Spleen (tissue), 11 donors: ENCODE measurements around the gene ITGAE. TPM values are rescaled to one million over a fixed set of nuclear protein-coding genes. Genes with fewer than 3 reads are reported as not detected.

Experiments
- DNase-seq: peaks from one replicate; pipeline ENCODE4 v3.0.0-alpha.2; 2020
- H3K27ac ChIP-seq, 8 donors: fragments of 200-600 bp; sonication (generic) in 7 of 8; 1 replicate in 4 of 8; 2 replicates in 4 of 8; pipeline versions ENCODE4 v1.5.0 to v1.8.0; 2016 to 2021; ENCODE audit warnings: inconsistent platforms in 4 of 8, mild to moderate bottlenecking in 4 of 8, moderate library complexity in 1 of 8
- H3K27me3 ChIP-seq, 7 donors: fragments of 200-600 bp; sonication (generic) in 6 of 7; replicated peaks in 1 of 7; 1 replicate in 4 of 7; 2 replicates in 3 of 7; pipeline versions ENCODE4 v1.5.0 to v1.8.0; 2016 to 2021; ENCODE audit warnings: inconsistent platforms in 3 of 7, mild to moderate bottlenecking in 1 of 7
- H3K36me3 ChIP-seq, 6 donors: fragments of 200-600 bp; sonication (generic) in 5 of 6; 1 replicate in 4 of 6; 2 replicates in 2 of 6; pipeline versions ENCODE4 v1.5.0 to v1.8.0; 2016 to 2021; ENCODE audit warnings: inconsistent platforms in 2 of 6
- H3K4me1 ChIP-seq, 6 donors: fragments of 200-600 bp; sonication (generic) in 5 of 6; 1 replicate in 3 of 6; 2 replicates in 3 of 6; pipeline versions ENCODE4 v1.5.0 to v1.8.0; 2016 to 2021; ENCODE audit warnings: inconsistent platforms in 3 of 6
- H3K4me3 ChIP-seq, 8 donors: fragments of 200-600 bp; sonication (generic) in 7 of 8; 1 replicate in 4 of 8; 2 replicates in 4 of 8; pipeline versions ENCODE4 v1.5.0 to v1.8.0; 2016 to 2021; ENCODE audit warnings: inconsistent platforms in 4 of 8, mild to moderate bottlenecking in 4 of 8, moderate library complexity in 2 of 8
- H3K9me3 ChIP-seq, 8 donors: fragments of 200-600 bp; sonication (generic) in 7 of 8; 1 replicate in 4 of 8; 2 replicates in 4 of 8; pipeline versions ENCODE4 v1.5.0 to v1.8.0; 2016 to 2021; ENCODE audit warnings: inconsistent platforms in 4 of 8
- CTCF ChIP-seq, 11 experiments: fragments of 200-600 bp in 7 of 11; fragments of 450-650 bp in 4 of 11; sonication (generic) in 4 of 11; IDR thresholded peaks in 8 of 11; conservative IDR thresholded peaks in 3 of 11; 1 replicate in 7 of 11; 2 replicates in 4 of 11; pipeline versions ENCODE4 v1.4.0 to v1.8.0; 2016 to 2021; ENCODE audit warnings: antibody characterized with exemption in 11 of 11, inconsistent platforms in 4 of 11, mild to moderate bottlenecking in 1 of 11
- POLR2A ChIP-seq, 3 donors: fragments of 450-650 bp; IDR thresholded peaks; one replicate each; pipeline ENCODE4 v1.5.1; 2017; ENCODE audit warnings: antibody characterized with exemption in 3 of 3, mild to moderate bottlenecking in 1 of 3
- POLR2AphosphoS5 ChIP-seq, 3 donors: sonication (generic); formaldehyde crosslinking; IDR thresholded peaks; one replicate each; pipeline ENCODE4 v1.5.1; 2017; ENCODE audit warnings: antibody characterized with exemption in 3 of 3
- WGBS, 5 donors: extraction: QIAGEN DNeasy Blood & Tissue Kit in 3 of 5; methylation state at CpG; one replicate each; pipeline versions ENCODE4 v1.1.5 to v1.1.7; 2013 to 2018; 5-methylcytosine and 5-hydroxymethylcytosine counted together
- intact Hi-C: fragments of 100-400 bp; cut with DNase I; formaldehyde crosslinking; loops from one replicate; pipeline ENCODE4 v1.15.0; 2023; ENCODE audit warnings: low total_unique reads
- polyA plus RNA-seq, 3 donors: library from polyadenylated mRNA; stranded (reverse); fragments of 200-250 nt; gene quantifications; one replicate each; pipeline ENCODE4 v1.2.1, GENCODE V29; 2013
- total RNA-seq, 7 donors: library from RNA; depleted of rRNA in 3 of 7; stranded (reverse); fragments of >200 nt in 3 of 7; fragmentation: NEBNext Ultra II Directional in 4 of 7; extraction: Animal tissue kit (Norgen Biotek cat#: 25700) in 4 of 7; gene quantifications; one replicate each; pipeline versions ENCODE4 v1.1.0 to v1.2.1, GENCODE V29; 2016 to 2021
- donor health status: healthy with polysubstance abuse.
- donor health status: DM: no; HTN: no; CAD: no; lungs with moderate emphysema.
- donor health status: DM: no; HTN: no; CAD: no.
- donor health status: Bipolar disorder and iron deficiency.
- donor health status: healthy.
- donor health status: DM: no; HTN: no; CAD: no.
- donor health status: DM: yes; HTN: yes; CAD: no.

ITGAE gene
- total and polyA plus RNA-seq, 10 donors: 20.3 to 91.1 (median 28.2) TPM

- Histone ChIP-seq H3K4me1 (peaks cover 0 to 32% (median 16%) of the 10 kb centered on the region in 6 donors), H3K27me3 (peaks cover 0 to 11% (median 0%) of the 10 kb centered on the region in 7 donors), H3K27ac (peak overlapping the region in 6 of 8 donors; percentile 38 to 81 (median 64)), H3K9me3 (peaks cover 0 to 10% (median 4%) of the 10 kb centered on the region in 8 donors), H3K4me3 (peak overlapping the region in 6 of 8 donors; percentile 17 to 61 (median 25)), H3K36me3 (no peaks in the 10 kb centered on the region)
- no peak for TF ChIP-seq POLR2AphosphoS5 (IDR thresholded peaks at IDR 0.05)
- intact Hi-C loops: no loop called here
- DNase-seq: no peak
- WGBS, 5 donors: 64 to 83% (median 68%) methylated on average over 16 to 20 of the region's 20 CpGs
Observed at GRCh38 chr17:3755335-3756030, 45.5 kb downstream of the ITGAE start.

DNA sequence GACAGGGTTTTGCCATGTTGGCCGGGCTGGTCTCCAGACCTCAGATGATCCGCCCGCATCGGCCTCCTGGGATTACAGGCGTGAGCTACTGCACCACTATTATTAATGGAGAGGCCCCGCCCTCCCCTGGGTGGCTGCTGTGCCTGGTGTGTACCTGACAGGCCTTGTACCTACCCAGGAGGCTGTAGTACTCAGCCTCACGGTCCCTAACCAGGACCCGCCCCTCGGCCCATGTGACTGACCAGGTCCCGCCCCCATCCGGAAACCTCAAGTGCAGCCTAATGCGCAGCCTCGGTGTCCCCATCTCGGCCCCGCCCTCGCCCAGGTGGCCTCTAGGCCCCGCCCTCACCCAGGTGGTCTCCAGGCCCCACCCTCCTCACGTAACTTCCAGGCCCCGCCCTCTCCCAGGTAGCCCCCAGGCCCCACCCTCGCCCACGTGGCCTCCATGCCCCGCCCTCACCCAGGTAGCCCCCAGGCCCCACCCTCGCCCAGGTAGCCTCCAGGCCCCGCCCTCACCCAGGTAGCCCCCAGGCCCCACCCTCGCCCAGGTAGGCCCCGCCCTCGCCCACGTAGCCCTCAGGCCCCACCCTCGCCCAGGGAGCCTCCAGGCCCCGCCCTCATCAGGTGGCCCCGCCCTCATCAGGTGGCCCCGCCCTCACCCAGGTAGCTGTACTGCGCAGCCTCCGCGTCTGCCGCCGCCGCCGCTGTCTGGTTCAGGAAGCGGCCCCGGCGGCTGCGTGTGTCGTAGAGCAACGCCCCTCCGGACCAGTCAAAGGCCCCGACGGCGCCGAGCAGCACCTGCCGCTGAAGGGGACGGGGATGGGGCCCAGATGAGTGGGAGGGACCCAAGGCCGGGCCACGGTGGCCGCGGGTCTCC, 46.3 kb downstream of the ITGAE start:
- DNase-seq: peak; percentile 93
- H3K4me3 ChIP-seq: peak overlapping the region in 6 of 8 donors; percentile 17 to 61 (median 25)
- TF ChIP-seq POLR2A (IDR thresholded peaks at IDR 0.05) (no peak), POLR2AphosphoS5 (IDR thresholded peaks at IDR 0.05) (peak; percentile 63 to 82 (median 64))
- H3K9me3 ChIP-seq: peaks cover 0 to 5% (median 2%) of the 10 kb centered on the region in 8 donors
- intact Hi-C loops: no loop called here
- H3K27ac ChIP-seq: peak overlapping the region in 6 of 8 donors; percentile 38 to 81 (median 64)
- H3K36me3 ChIP-seq: no peaks in the 10 kb centered on the region
- peaks cover 0 to 11% (median 0%) of the 10 kb centered on the region in 7 donors for H3K27me3 ChIP-seq
- WGBS, 5 donors: 13 to 17% (median 16%) methylated on average over 25 to 56 of the region's 56 CpGs
- peaks cover 0 to 39% (median 24%) of the 10 kb centered on the region in 6 donors for H3K4me1 ChIP-seq

- intact Hi-C loops: no loop called here
- WGBS, 5 donors: 89 to 94% (median 91%) methylated on average over 18 of the region's 18 CpGs
- TF ChIP-seq POLR2A (IDR thresholded peaks at IDR 0.05) (no peak), POLR2AphosphoS5 (IDR thresholded peaks at IDR 0.05) (no peak), CTCF (IDR thresholded peaks at IDR 0.05 in 8 of 11, conservative IDR thresholded peaks at IDR 0.05 in 3 of 11) (no peak)
Observed at GRCh38 chr17:3754066-3754457, 46.9 kb downstream of the ITGAE start.

GRCh38 chr17:3753624-3754023, 47.4 kb downstream of the ITGAE start:
- TF ChIP-seq CTCF (IDR thresholded peaks at IDR 0.05 in 8 of 11, conservative IDR thresholded peaks at IDR 0.05 in 3 of 11) (no peak), POLR2AphosphoS5 (IDR thresholded peaks at IDR 0.05) (no peak), POLR2A (IDR thresholded peaks at IDR 0.05) (no peak)
- WGBS, 5 donors: 78 to 90% (median 80%) methylated on average over 8 to 12 of the region's 12 CpGs

More at GRCh38 chr17:3754066-3754457, 46.9 kb downstream of the ITGAE start:
- no peak for DNase-seq
- Histone ChIP-seq H3K9me3 (no peaks in the 10 kb centered on the region), H3K4me3 (no peak overlapping the region), H3K36me3 (no peaks in the 10 kb centered on the region), H3K27me3 (peaks cover 0 to 11% (median 0%) of the 10 kb centered on the region in 7 donors), H3K4me1 (peaks cover 0 to 43% (median 24%) of the 10 kb centered on the region in 6 donors), H3K27ac (no peak overlapping the region)

More at GRCh38 chr17:3753624-3754023, 47.4 kb downstream of the ITGAE start:
- no peak for DNase-seq
- Histone ChIP-seq H3K27me3 (peaks cover 0 to 11% (median 0%) of the 10 kb centered on the region in 7 donors), H3K4me3 (no peak overlapping the region), H3K9me3 (no peaks in the 10 kb centered on the region), H3K27ac (no peak overlapping the region), H3K4me1 (peaks cover 0 to 43% (median 24%) of the 10 kb centered on the region in 6 donors), H3K36me3 (no peaks in the 10 kb centered on the region)
- intact Hi-C loops: no loop called here
